ENCODE measurements around the gene WFDC8.

- TF ChIP-seq POLR2AphosphoS5 (IDR thresholded peaks at IDR 0.05): no peak
- TF ChIP-seq EZH2 (IDR thresholded peaks at IDR 0.05; ENCODE audit: borderline replicate concordance, insufficient read depth, low read length, poor library complexity, severe bottlenecking): no peak
- no peak for TF ChIP-seq CTCF (IDR thresholded peaks at IDR 0.05; ENCODE audit: poor library complexity, severe bottlenecking)
- no peak for TF ChIP-seq RAD21 (conservative IDR thresholded peaks at IDR 0.05)
- TF ChIP-seq EP300 (conservative IDR thresholded peaks at IDR 0.05; ENCODE audit: poor library complexity, severe bottlenecking): no peak
- no peak for TF ChIP-seq REST (IDR thresholded peaks at IDR 0.05; ENCODE audit: borderline replicate concordance)
Observed at GRCh38 chr20:45510242-45510862, 68.7 kb downstream of the WFDC8 start.

Data from neural cell (in vitro differentiated cells).